H1 (cell line): ENCODE data around the gene LAPTM4A. TPM values are rescaled to one million over a fixed set of nuclear protein-coding genes. Genes with fewer than 3 reads are reported as not detected.
"Not testable (repeated sequence)": the region's sequence is repeated elsewhere in the genome, so short reads cannot be mapped to it uniquely, and the experiment has no call there.

ENCODE experiments used
- CTCF ChIA-PET: fragments of 300-600 bp; sonication (Branson Sonifier 250); formaldehyde crosslinking; loops from one replicate; lab custom pipeline; 2021; ENCODE audit not compliant: partially characterized antibody; lab: Charles Lee
- POLR2A ChIA-PET: fragments of 300-600 bp; sonication (Branson Sonifier 250); formaldehyde crosslinking; loops from one replicate; lab custom pipeline; 2021; ENCODE audit warnings: inconsistent platforms; ENCODE audit not compliant: partially characterized antibody; lab: Charles Lee
- DNase-seq, 2 experiments: peaks; one replicate each; pipeline versions ENCODE4 v3.0.0 to v3.0.0-alpha.2; 2010 to 2022; ENCODE audit warnings: low spot score in 2 of 2, low read depth in 1 of 2, mixed read lengths in 1 of 2
- FAIRE-seq: peaks from 2 replicates; lab custom pipeline; 2011; peaks lifted over from hg19 to GRCh38; lab: Jason Lieb, UNC
- H2AFZ ChIP-seq: 2 replicates; pipeline ENCODE4 v1.8.1; 2012; ENCODE audit warnings: low read length, inconsistent platforms
- H2AK5ac ChIP-seq: 2 replicates; pipeline ENCODE4 v1.6.1; 2013; ENCODE audit warnings: low read depth, low read length
- H2BK120ac ChIP-seq: replicated peaks from 2 replicates; pipeline ENCODE3; 2013; ENCODE audit warnings: low read depth, low read length, inconsistent platforms
- H2BK12ac ChIP-seq: 2 replicates; pipeline ENCODE4 v1.6.1; 2013; ENCODE audit warnings: low read depth, low read length
- H2BK15ac ChIP-seq: 2 replicates; pipeline ENCODE4 v1.6.1; 2013; ENCODE audit warnings: low read length
- H2BK20ac ChIP-seq: 2 replicates; pipeline ENCODE4 v1.6.1; 2013; ENCODE audit warnings: low read length
- H2BK5ac ChIP-seq: 2 replicates; pipeline ENCODE4 v1.6.1; 2013; ENCODE audit warnings: low read depth, low read length
- H3K14ac ChIP-seq: 2 replicates; pipeline ENCODE4 v1.6.1; 2013; ENCODE audit warnings: inconsistent platforms; ENCODE audit not compliant: insufficient read length
- H3K18ac ChIP-seq: 2 replicates; pipeline ENCODE4 v1.6.1; 2013; ENCODE audit warnings: low read length; ENCODE audit errors: extremely low read depth
- H3K23ac ChIP-seq: 2 replicates; pipeline ENCODE4 v1.6.1; 2013; ENCODE audit warnings: inconsistent platforms; ENCODE audit not compliant: insufficient read length
- H3K23me2 ChIP-seq: 2 replicates; pipeline ENCODE4 v1.6.1; 2013; ENCODE audit warnings: low read depth, low read length
- H3K27ac ChIP-seq: 2 replicates; pipeline ENCODE4 v1.6.1; 2011; ENCODE audit warnings: low read depth, low read length, inconsistent platforms
- H3K27me3 ChIP-seq, 4 experiments: replicated peaks in 1 of 4; 1 replicate in 1 of 4; 2 replicates in 3 of 4; pipeline versions ENCODE4 v1.6.1 to v1.8.1; 2011 to 2013; ENCODE audit warnings: low read length in 3 of 4, mild to moderate bottlenecking in 3 of 4, inconsistent platforms in 2 of 4, mixed read lengths in 2 of 4, moderate library complexity in 1 of 4; ENCODE audit not compliant: control insufficient read depth in 3 of 4, insufficient read depth in 3 of 4; ENCODE audit errors: extremely low read depth in 1 of 4
- H3K36me3 ChIP-seq, 4 experiments: 2 replicates each; pipeline versions ENCODE4 v1.6.1 to v1.8.1; 2011 to 2013; ENCODE audit warnings: mild to moderate bottlenecking in 4 of 4, low read length in 3 of 4, moderate library complexity in 2 of 4, control low read depth in 1 of 4, inconsistent platforms in 1 of 4; ENCODE audit not compliant: insufficient read depth in 4 of 4, control insufficient read depth in 2 of 4
- H3K4ac ChIP-seq: replicated peaks from 2 replicates; pipeline ENCODE3; 2013; ENCODE audit warnings: low read length, low read depth, mixed read lengths, inconsistent platforms; ENCODE audit not compliant: insufficient read length
- H3K4me1 ChIP-seq, 4 experiments: replicated peaks in 1 of 4; 1 replicate in 1 of 4; 2 replicates in 3 of 4; pipeline versions ENCODE4 v1.6.1 to v1.8.1; 2011 to 2013; ENCODE audit warnings: low read length in 3 of 4, inconsistent platforms in 2 of 4, mixed read lengths in 1 of 4; ENCODE audit not compliant: insufficient read depth in 4 of 4, control insufficient read depth in 3 of 4
- H3K4me2 ChIP-seq, 2 experiments: 2 replicates each; pipeline versions ENCODE4 v1.6.1 to v1.8.1; 2011 to 2013; ENCODE audit warnings: low read depth in 2 of 2, low read length in 2 of 2, control low read depth in 1 of 2, inconsistent platforms in 1 of 2, mild to moderate bottlenecking in 1 of 2; ENCODE audit not compliant: insufficient read depth in 1 of 2
- H3K4me3 ChIP-seq, 4 experiments: fragments of 200-600, 300-600 bp in 1 of 4; sonication (generic), shearing (Covaris generic), sonication (Bioruptor Twin) in 1 of 4; 2 replicates each; pipeline versions ENCODE4 v1.5.1 to v1.8.1; 2011 to 2016; ENCODE audit warnings: low read length in 4 of 4, low read depth in 3 of 4, control low read depth in 2 of 4, inconsistent platforms in 2 of 4, mild to moderate bottlenecking in 2 of 4, mixed read lengths in 1 of 4, moderate library complexity in 1 of 4; ENCODE audit not compliant: insufficient read depth in 2 of 4; ENCODE audit errors: extremely low read depth in 1 of 4
- H3K56ac ChIP-seq: replicated peaks from 2 replicates; pipeline ENCODE3; 2013; ENCODE audit warnings: low read depth, mild to moderate bottlenecking, mixed read lengths, low read length, inconsistent platforms; ENCODE audit not compliant: insufficient read length
- H3K79me1 ChIP-seq: 2 replicates; pipeline ENCODE4 v1.6.1; 2013; ENCODE audit warnings: low read depth, low read length, control low read depth
- H3K79me2 ChIP-seq, 2 experiments: 2 replicates each; pipeline versions ENCODE4 v1.6.1 to v1.8.1; 2012 to 2013; ENCODE audit warnings: low read length in 2 of 2, mild to moderate bottlenecking in 2 of 2, inconsistent platforms in 1 of 2; ENCODE audit not compliant: insufficient read depth in 2 of 2, control insufficient read depth in 1 of 2
- H3K9ac ChIP-seq, 4 experiments: replicated peaks in 1 of 4; 1 replicate in 1 of 4; 2 replicates in 3 of 4; pipeline versions ENCODE4 v1.6.1 to v1.8.1; 2011 to 2013; ENCODE audit warnings: low read depth in 3 of 4, low read length in 3 of 4, control low read depth in 2 of 4, mild to moderate bottlenecking in 2 of 4, moderate library complexity in 2 of 4, inconsistent platforms in 1 of 4; ENCODE audit errors: extremely low read depth in 1 of 4
- H3K9me3 ChIP-seq, 2 experiments: 2 replicates each; pipeline versions ENCODE4 v1.6.1 to v1.8.1; 2012 to 2013; ENCODE audit warnings: mild to moderate bottlenecking in 2 of 2, moderate library complexity in 2 of 2, control low read depth in 1 of 2, inconsistent platforms in 1 of 2, low read depth in 1 of 2, low read length in 1 of 2, mixed read lengths in 1 of 2; ENCODE audit not compliant: insufficient read depth in 2 of 2
- H4K20me1 ChIP-seq, 2 experiments: replicated peaks in 1 of 2; 2 replicates each; pipeline versions ENCODE3 to v1.8.1; 2011 to 2013; ENCODE audit warnings: inconsistent platforms in 2 of 2, low read length in 2 of 2, mild to moderate bottlenecking in 1 of 2; ENCODE audit not compliant: insufficient read depth in 2 of 2, control insufficient read depth in 1 of 2
- H4K5ac ChIP-seq: 2 replicates; pipeline ENCODE4 v1.6.1; 2013; ENCODE audit warnings: low read length, low read depth, mixed read lengths, inconsistent platforms; ENCODE audit not compliant: insufficient read length
- H4K8ac ChIP-seq: 2 replicates; pipeline ENCODE4 v1.8.0; 2013; ENCODE audit warnings: mild to moderate bottlenecking, moderate library complexity, low read length, inconsistent platforms; ENCODE audit not compliant: insufficient read depth; ENCODE audit errors: extremely low read depth
- H4K91ac ChIP-seq: replicated peaks from 2 replicates; pipeline ENCODE3; 2013; ENCODE audit warnings: low read length, mixed read lengths, inconsistent platforms; ENCODE audit not compliant: insufficient read length
- BRCA1 ChIP-seq: IDR thresholded peaks from 2 replicates; pipeline ENCODE4 v1.6.1; 2012; ENCODE audit warnings: low read depth, low read length, improper control_type of control experiment
- GTF2F1 ChIP-seq: IDR thresholded peaks from 2 replicates; pipeline ENCODE4 v1.6.1; 2012; ENCODE audit warnings: low read depth, low read length, improper control_type of control experiment, borderline replicate concordance
- NANOG ChIP-seq: IDR thresholded peaks from 2 replicates; pipeline ENCODE4 v1.6.1; 2011; ENCODE audit warnings: low read length, low read depth, mild to moderate bottlenecking, inconsistent platforms; ENCODE audit not compliant: insufficient read depth, poor library complexity, severe bottlenecking
- POLR2A ChIP-seq, 2 experiments: IDR thresholded peaks; 1 replicate in 1 of 2; 2 replicates in 1 of 2; pipeline ENCODE4 v1.6.1; 2011; ENCODE audit warnings: low read depth in 2 of 2, low read length in 2 of 2, mild to moderate bottlenecking in 2 of 2; ENCODE audit errors: control extremely low read depth in 1 of 2
- RAD21 ChIP-seq, 2 experiments: IDR thresholded peaks in 1 of 2; conservative IDR thresholded peaks in 1 of 2; 2 replicates each; pipeline ENCODE4 v1.6.1; 2011; ENCODE audit warnings: low read depth in 2 of 2, low read length in 2 of 2, improper control_type of control experiment in 1 of 2, inconsistent platforms in 1 of 2, mild to moderate bottlenecking in 1 of 2, moderate library complexity in 1 of 2
- SRF ChIP-seq: IDR thresholded peaks from 2 replicates; pipeline ENCODE4 v1.6.1; 2011; ENCODE audit warnings: mild to moderate bottlenecking, low read depth, low read length, moderate library complexity
- USF2 ChIP-seq: IDR thresholded peaks from 2 replicates; pipeline ENCODE4 v1.6.1; 2011; ENCODE audit warnings: low read length, improper control_type of control experiment
- WGBS, 2 experiments: shearing (Covaris generic) in 1 of 2; methylation state at CpG; one replicate each; pipeline versions ENCODE4 v1.1.6 to v1.1.7; 2013 to 2015; ENCODE audit warnings: low lambda C conversion rate in 2 of 2, mixed read lengths in 2 of 2, inconsistent platforms in 1 of 2, low coverage in 1 of 2, missing lambda C conversion rate in 1 of 2; ENCODE audit not compliant: insufficient replicate concordance in 2 of 2, insufficient coverage in 1 of 2, insufficient read length in 1 of 2; ENCODE audit errors: extremely low coverage in 1 of 2, missing lambda C conversion rate in 1 of 2; 5-methylcytosine and 5-hydroxymethylcytosine counted together
- polyA plus RNA-seq, 7 experiments: library from polyadenylated mRNA; depleted of rRNA in 3 of 7; stranded (reverse) in 5 of 7; unstranded in 2 of 7; fragments of >200 nt in 5 of 7; fragments of 200-250 nt in 2 of 7; gene quantifications; 1 replicate in 5 of 7; 2 replicates in 1 of 7; 4 replicates in 1 of 7; pipeline versions ENCODE4 v1.2.1 to v1.2.3, GENCODE V29; 2011 to 2013; ENCODE audit warnings: missing spikeins in 2 of 7, mixed read lengths in 2 of 7
- total RNA-seq: library from RNA; stranded (reverse); fragmentation: NEBNext Ultra II Directional; extraction: Animal tissue kit (Norgen Biotek cat#: 25700); gene quantifications from 2 replicates; pipeline ENCODE4 v1.2.1, GENCODE V29; 2021

The LAPTM4A gene
- total and polyA plus RNA-seq, 2 of the 8 experiments (the other 6 are each of a cell fraction or from before 2014, with no cell fraction given), result 193 to 419 TPM

DNA sequence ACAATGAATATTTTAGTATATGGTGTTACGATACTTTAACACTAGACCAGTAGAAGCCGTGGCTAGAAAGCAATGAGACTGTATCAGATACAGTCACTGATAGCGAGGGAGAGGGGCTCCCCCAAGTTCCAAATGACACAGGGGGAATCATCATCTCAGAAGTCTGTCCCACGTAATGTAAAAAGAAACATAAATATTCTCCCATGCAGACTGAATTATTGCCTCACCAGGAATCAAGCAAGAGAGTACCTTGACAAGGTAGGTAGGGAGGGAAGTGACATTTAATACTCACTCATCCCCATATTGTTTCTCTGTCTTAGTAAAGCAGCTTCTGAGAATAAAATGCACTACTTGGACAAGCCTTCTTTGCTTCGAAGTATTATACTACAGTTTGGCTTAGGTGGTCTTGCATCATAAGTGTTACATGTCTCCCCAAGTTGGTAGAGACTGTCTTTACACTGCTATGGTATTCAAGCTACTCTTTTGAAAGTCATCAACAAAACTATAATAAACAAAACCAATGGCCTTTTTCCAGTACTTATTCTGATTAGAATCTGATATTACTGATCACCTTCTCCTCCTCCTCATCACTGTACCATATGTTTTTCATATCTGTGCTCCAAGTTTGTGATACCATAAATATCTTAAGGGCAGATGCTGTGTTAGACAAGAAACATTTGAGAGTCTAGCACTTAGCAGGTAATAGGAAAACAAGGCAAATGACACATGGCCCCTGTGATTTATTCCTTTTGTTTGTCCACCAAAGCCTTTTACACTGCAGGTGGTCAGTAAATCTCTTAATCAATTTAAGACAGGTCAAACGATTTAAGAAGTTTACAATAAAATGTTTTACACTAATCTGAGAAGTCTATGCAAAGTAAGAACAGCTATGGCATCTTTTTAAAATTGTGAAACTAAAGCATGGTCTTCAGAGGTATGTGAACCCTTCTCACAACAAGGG lies 2.7 kb downstream of the LAPTM4A start (continued):
- no peak for TF ChIP-seq USF2
- no peak for TF ChIP-seq RAD21 (IDR thresholded peaks at IDR 0.05 in 1 of 2, conservative IDR thresholded peaks at IDR 0.05 in 1 of 2; ENCODE audit: low read depth in 2 of 2, low read length in 2 of 2)
- no peak for TF ChIP-seq NANOG
- TF ChIP-seq SRF, result no peak
- no peak for TF ChIP-seq POLR2A (IDR thresholded peaks at IDR 0.05; ENCODE audit: control extremely low read depth in 1 of 2, low read depth in 2 of 2, low read length in 2 of 2)
- no peak for TF ChIP-seq GTF2F1
- TF ChIP-seq BRCA1, result no peak

- H3K4me3 ChIP-seq, H3K36me3 ChIP-seq, H3K23me2 ChIP-seq, H3K9ac ChIP-seq, H3K4ac ChIP-seq, DNase-seq, H3K9me3 ChIP-seq, H2BK15ac ChIP-seq, H4K91ac ChIP-seq, H2BK12ac ChIP-seq, H3K4me1 ChIP-seq, POLR2A ChIA-PET, H3K27ac ChIP-seq, H3K4me2 ChIP-seq, H2BK20ac ChIP-seq, H3K23ac ChIP-seq, H3K79me1 ChIP-seq, H2AFZ ChIP-seq, H2BK5ac ChIP-seq, H2AK5ac ChIP-seq, FAIRE-seq, H4K20me1 ChIP-seq, H4K5ac ChIP-seq, H3K14ac ChIP-seq, H2BK120ac ChIP-seq, H3K18ac ChIP-seq, H3K27me3 ChIP-seq, H3K56ac ChIP-seq, H4K8ac ChIP-seq: not testable (repeated sequence)
- 82% methylated on average over 4 of the region's 4 CpGs; no CpG with 5 or more reads in 1 of the 2 experiments for WGBS, 2 experiments
- CTCF ChIA-PET, result interaction anchor here (1.4 to 7.5 kb wide), 3 partner anchors 30 to 60 kb away, joined by 5 to 57 read pairs (median 35); no protein-coding TSS in a partner anchor
- H3K79me2 ChIP-seq, result peaks cover 22 to 94% of the 10 kb centered on the region in 2 experiments
Observed at GRCh38 chr2:20045712-20046292, 5.6 kb downstream of the LAPTM4A start.
